GM12872 (cell line): ENCODE results near the gene PLCZ1.

Experiments used
- TF ChIP-seq, protein P1 (sequence below): IDR thresholded peaks from 3 replicates; pipeline ENCODE4 v1.5.1; 2011; ENCODE audit warnings: low read depth, mild to moderate bottlenecking, low read length, moderate library complexity; ENCODE audit not compliant: insufficient read depth

The PLCZ1 gene

DNA sequence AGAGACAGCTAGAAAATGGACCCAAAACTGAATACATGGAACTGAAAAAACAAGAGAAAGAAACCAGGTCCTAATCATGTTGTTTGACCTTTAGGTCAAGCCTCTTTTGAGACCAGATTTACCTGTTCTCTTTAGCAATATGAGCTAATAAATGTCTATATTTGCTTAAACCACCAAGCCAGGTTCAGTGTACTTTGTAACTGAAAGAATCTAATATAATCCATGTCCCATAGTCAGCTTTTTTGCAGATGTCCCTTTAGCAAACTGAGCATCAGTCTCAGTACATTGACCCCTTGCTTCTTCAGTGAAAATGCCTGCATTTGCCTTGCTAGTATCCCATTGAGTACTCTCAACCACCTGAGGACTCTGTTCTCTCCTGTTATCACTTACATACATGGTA lies 61.7 kb downstream of the PLCZ1 start:
- TF ChIP-seq, protein P1, sequence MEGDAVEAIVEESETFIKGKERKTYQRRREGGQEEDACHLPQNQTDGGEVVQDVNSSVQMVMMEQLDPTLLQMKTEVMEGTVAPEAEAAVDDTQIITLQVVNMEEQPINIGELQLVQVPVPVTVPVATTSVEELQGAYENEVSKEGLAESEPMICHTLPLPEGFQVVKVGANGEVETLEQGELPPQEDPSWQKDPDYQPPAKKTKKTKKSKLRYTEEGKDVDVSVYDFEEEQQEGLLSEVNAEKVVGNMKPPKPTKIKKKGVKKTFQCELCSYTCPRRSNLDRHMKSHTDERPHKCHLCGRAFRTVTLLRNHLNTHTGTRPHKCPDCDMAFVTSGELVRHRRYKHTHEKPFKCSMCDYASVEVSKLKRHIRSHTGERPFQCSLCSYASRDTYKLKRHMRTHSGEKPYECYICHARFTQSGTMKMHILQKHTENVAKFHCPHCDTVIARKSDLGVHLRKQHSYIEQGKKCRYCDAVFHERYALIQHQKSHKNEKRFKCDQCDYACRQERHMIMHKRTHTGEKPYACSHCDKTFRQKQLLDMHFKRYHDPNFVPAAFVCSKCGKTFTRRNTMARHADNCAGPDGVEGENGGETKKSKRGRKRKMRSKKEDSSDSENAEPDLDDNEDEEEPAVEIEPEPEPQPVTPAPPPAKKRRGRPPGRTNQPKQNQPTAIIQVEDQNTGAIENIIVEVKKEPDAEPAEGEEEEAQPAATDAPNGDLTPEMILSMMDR, result no peak

DNA sequence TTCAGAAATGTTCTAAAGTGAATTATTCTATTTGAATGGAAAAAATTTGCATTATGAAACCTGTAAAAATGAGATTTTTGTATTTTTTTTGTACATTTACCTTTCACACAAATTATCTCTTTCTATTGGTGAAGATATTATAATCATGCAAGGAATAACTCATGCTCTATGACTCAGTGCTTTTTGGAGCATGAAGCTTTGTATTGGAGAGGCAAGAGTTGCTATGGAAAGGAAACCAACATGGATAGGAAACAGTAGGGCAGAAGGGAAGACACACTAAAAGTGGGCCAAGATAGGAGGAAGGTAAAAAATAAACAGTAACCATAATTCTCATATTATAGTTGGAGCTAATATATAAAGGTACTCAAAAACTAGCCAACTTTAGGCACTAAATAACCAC lies 79.0 kb downstream of the PLCZ1 start:
- TF ChIP-seq, protein P1, result no peak

DNA sequence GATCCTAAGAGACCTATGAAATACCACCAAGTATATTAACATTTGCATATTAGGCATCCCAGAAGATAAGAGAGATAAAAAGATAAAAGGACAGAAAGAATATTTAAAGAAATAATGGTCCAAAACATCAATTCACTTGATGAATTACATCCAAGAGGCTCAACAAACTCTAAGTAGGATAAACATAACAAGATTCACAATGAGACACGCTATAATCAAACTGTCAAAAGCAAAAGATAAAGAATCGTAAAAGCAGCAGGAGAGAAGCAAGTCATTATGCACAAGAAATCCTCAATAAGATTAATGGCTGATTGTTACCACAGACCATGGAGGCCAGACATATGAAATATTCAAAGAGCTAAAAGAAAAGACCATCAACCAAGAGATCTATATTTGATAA lies 79.6 kb downstream of the PLCZ1 start:
- TF ChIP-seq, protein P1, result no peak

DNA sequence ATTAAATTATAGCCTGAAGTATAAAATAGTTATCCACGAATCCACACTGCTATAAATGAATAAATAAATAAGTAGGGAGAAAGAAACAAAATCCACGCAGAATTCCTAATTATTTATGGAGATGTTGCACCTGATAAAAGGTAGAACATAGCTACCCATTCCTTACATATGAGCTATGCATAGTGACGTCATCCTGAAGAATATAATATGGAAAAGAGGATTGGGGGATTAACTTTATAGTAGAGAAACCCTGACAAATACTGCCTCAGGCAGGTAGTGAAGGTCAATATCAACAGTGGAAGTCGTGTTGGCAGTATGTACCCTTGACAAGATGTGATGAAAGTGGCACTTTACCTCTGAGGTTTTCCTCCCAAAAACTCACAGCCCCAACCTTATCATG lies 82.5 kb downstream of the PLCZ1 start:
- TF ChIP-seq, protein P1, result no peak

DNA sequence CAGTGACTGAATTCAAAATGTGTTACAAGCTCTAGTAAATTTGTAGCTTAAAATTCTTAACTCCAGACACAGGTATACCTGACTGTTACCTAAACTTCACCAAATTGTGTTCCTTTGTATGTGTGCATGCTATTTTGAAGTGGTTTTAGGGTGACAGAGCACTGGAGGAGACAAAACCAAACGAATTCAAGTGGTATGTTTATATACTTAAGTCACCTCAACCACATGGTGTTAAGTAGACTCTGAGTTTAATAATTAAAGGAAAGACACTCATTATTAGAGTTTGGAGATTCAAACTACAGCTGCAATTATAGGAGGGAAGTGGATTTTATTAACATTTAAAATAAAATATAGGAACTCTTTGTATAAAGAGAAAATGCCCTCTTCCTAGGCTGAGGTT lies 84.3 kb downstream of the PLCZ1 start:
- TF ChIP-seq, protein P1, result no peak

DNA sequence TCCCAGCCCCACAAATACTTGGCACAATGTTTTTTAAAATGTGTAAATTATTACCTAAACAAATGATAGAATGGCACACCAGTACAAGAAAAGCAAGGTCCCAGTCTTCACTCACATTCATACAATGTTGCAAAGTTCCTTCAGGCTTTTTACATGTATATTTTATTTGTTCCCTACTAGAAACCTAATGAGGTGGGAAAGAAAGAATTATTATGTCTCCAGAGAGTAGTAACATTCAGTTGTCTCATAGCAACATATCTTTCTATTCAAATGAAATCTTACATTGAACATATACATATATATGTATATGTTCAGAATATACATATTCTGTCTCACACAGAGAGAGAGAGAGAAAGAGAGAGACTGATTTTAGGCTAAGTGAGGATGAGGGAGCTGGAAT lies 85.2 kb downstream of the PLCZ1 start:
- TF ChIP-seq, protein P1, result no peak

DNA sequence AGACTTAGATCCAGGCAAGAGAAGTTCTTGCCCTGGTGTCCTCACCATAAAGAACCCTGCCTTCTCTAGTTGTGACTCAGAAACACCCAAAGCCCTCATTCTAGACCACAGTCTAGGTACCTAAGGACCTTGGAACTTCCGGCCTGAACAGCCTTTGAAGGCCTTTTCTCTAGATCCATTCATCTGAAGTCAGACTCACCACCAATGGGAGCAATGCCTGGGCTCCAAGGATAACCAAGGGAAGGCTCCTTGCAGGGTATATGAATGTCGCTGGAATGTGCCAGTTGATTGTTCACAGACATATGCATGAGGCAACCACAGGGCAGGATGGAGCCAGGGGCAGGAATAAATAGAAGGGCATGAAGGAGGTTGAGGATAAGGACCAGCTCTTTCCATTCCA lies 86.3 kb downstream of the PLCZ1 start:
- TF ChIP-seq, protein P1, result no peak

DNA sequence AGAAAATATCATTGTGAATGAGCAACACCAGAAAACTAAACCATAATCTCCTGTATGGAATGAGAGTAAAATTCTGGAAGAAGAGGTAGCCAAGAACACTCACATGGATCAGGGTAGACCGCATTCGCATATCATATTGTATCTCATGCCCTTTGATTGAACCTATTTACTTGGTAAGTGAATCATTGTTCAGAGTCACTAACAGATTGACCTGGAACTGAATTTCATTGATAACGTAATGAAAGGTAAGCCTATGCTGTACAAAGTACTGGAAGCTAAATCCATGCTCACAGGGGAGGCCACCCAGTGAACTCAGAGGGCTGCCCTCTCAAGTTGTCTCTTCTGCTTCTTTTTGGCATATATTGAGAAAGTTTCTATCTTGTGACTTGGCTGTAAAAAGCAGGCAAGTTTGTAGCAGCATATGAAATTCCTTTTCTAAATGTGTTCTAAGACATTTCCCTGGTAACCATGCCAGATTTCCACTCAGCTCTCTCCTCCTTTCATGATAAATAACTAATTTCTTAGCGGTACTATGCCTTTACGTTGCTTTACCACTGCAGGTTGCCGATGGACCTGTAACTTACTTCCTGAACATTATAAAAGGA lies 91.4 kb downstream of the PLCZ1 start:
- TF ChIP-seq, protein P1, result no peak
